Sigmoid colon (tissue), 7 donors: Measurements from ENCODE around the gene ARL4D. TPM values are rescaled to one million over a fixed set of nuclear protein-coding genes. Genes with fewer than 3 reads are reported as not detected.
"Not testable (repeated sequence)": the region's sequence is repeated elsewhere in the genome, so short reads cannot be mapped to it uniquely, and the experiment has no call there.

ENCODE experiments used
- DNase-seq: peaks from one replicate; pipeline ENCODE4 v3.0.0-alpha.2; 2019
- H3K27ac ChIP-seq, 4 donors: fragments of 200-600 bp; sonication (generic); one replicate each; pipeline ENCODE4 v1.5.1; 2016 to 2019; ENCODE audit warnings: mild to moderate bottlenecking in 1 of 4
- H3K27me3 ChIP-seq, 3 donors: fragments of 200-600 bp; sonication (generic); one replicate each; pipeline ENCODE4 v1.5.1; 2019; ENCODE audit warnings: mild to moderate bottlenecking in 1 of 3
- H3K36me3 ChIP-seq, 4 donors: fragments of 200-600 bp; sonication (generic); one replicate each; pipeline ENCODE4 v1.5.1; 2016 to 2019
- H3K4me1 ChIP-seq, 4 donors: fragments of 200-600 bp; sonication (generic); one replicate each; pipeline ENCODE4 v1.5.1; 2017 to 2019
- H3K4me3 ChIP-seq, 4 donors: fragments of 200-600 bp; sonication (generic); one replicate each; pipeline ENCODE4 v1.5.1; 2017 to 2019; ENCODE audit warnings: mild to moderate bottlenecking in 2 of 4, moderate library complexity in 1 of 4
- H3K9me3 ChIP-seq, 4 donors: fragments of 200-600 bp in 3 of 4; sonication (generic) in 3 of 4; one replicate each; pipeline versions ENCODE4 v1.5.1 to v1.6.1; 2013 to 2019
- CTCF ChIP-seq, 4 experiments: fragments of 450-650 bp in 3 of 4; fragments of 200-600 bp in 1 of 4; IDR thresholded peaks; one replicate each; pipeline ENCODE4 v1.5.1; 2016 to 2019; ENCODE audit warnings: antibody characterized with exemption in 4 of 4, mild to moderate bottlenecking in 3 of 4, moderate library complexity in 2 of 4
- EP300 ChIP-seq, 4 donors: sonication (generic); formaldehyde crosslinking; IDR thresholded peaks; one replicate each; pipeline ENCODE4 v1.6.1; 2017; ENCODE audit warnings: antibody characterized with exemption in 4 of 4
- POLR2A ChIP-seq, 2 donors: fragments of 450-650 bp; IDR thresholded peaks; one replicate each; pipeline ENCODE4 v1.6.1; 2016; ENCODE audit warnings: antibody characterized with exemption in 2 of 2, mild to moderate bottlenecking in 2 of 2, moderate library complexity in 2 of 2
- POLR2AphosphoS5 ChIP-seq, 4 donors: sonication (generic); formaldehyde crosslinking; IDR thresholded peaks; one replicate each; pipeline ENCODE4 v1.6.1; 2017; ENCODE audit warnings: antibody characterized with exemption in 4 of 4
- WGBS, 2 donors: extraction: QIAGEN DNeasy Blood & Tissue Kit; methylation state at CpG; one replicate each; pipeline ENCODE4 v1.1.7; 2013; 5-methylcytosine and 5-hydroxymethylcytosine counted together
- intact Hi-C: fragments of 100-400 bp; cut with DNase I; formaldehyde crosslinking; loops from one replicate; pipeline ENCODE4 v1.15.1; 2023
- polyA plus RNA-seq, 3 donors: library from polyadenylated mRNA; stranded (reverse); fragments of 200-250 nt; gene quantifications; one replicate each; pipeline ENCODE4 v1.2.3, GENCODE V29; 2013
- total RNA-seq, 4 donors: library from RNA; depleted of rRNA; stranded (reverse); fragments of >200 nt; gene quantifications; one replicate each; pipeline ENCODE4 v1.1.0, GENCODE V29; 2016
- donor health status: healthy with polysubstance abuse.
- donor health status: Bipolar disorder and iron deficiency.
- donor health status: healthy.

ARL4D gene
- total and polyA plus RNA-seq, 7 donors, result 1.4 to 52.1 (median 18.6) TPM

- intact Hi-C loops, result no loop called here
- no peak for TF ChIP-seq POLR2A (IDR thresholded peaks at IDR 0.05)
- peak in 3 of 4 donors; percentile 75 to 86 (median 82) for TF ChIP-seq EP300 (IDR thresholded peaks at IDR 0.05)
- no peak for TF ChIP-seq CTCF (IDR thresholded peaks at IDR 0.05)
- TF ChIP-seq POLR2AphosphoS5 (IDR thresholded peaks at IDR 0.05), result peak; percentile 74 to 91 (median 88)
- Histone ChIP-seq H3K36me3 (no peaks in the 10 kb centered on the region), H3K27ac (peak overlapping the region in 3 of 4 donors; percentile 99 to 100 (median 99)), H3K4me1 (peaks cover 0 to 41% (median 35%) of the 10 kb centered on the region in 4 donors), H3K27me3 (no peaks in the 10 kb centered on the region), H3K4me3 (peak overlapping the region in 2 of 4 donors; percentile 13 to 18), H3K9me3 (no peaks in the 10 kb centered on the region)
- DNase-seq, result peak; percentile 90
- 63 to 81% methylated on average over 11 of the region's 11 CpGs for WGBS, 2 donors
These were observed 26.4 kb upstream of the ARL4D start for GRCh38 chr17:43372273-43372911.

GRCh38 chr17:43373356-43373755, 25.4 kb upstream of the ARL4D start:
- WGBS, 2 donors, result 92 to 94% methylated on average over 4 of the region's 4 CpGs
- no peaks in the 10 kb centered on the region for H3K27me3 ChIP-seq
- no peak for TF ChIP-seq POLR2A (IDR thresholded peaks at IDR 0.05)
- no peak for TF ChIP-seq EP300 (IDR thresholded peaks at IDR 0.05)
- no peak for TF ChIP-seq POLR2AphosphoS5 (IDR thresholded peaks at IDR 0.05)
- TF ChIP-seq CTCF (IDR thresholded peaks at IDR 0.05), result no peak
- intact Hi-C loops, result no loop called here
- H3K4me1 ChIP-seq, result peaks cover 0 to 35% (median 31%) of the 10 kb centered on the region in 4 donors
- H3K36me3 ChIP-seq, result no peaks in the 10 kb centered on the region
- DNase-seq, result no peak
- no peak overlapping the region for H3K4me3 ChIP-seq
- H3K27ac ChIP-seq, result peak overlapping the region in 3 of 4 donors; percentile 99 to 100 (median 99)
- no peaks in the 10 kb centered on the region for H3K9me3 ChIP-seq

GRCh38 chr17:43375915-43376314, 22.9 kb upstream of the ARL4D start:
- intact Hi-C loops, H3K27me3 ChIP-seq, H3K4me3 ChIP-seq, H3K9me3 ChIP-seq, H3K36me3 ChIP-seq, DNase-seq, H3K27ac ChIP-seq: not testable (repeated sequence)
- H3K4me1 ChIP-seq, result peaks cover 0 to 17% (median 13%) of the 10 kb centered on the region in 4 donors
- WGBS, 2 donors, result 85 to 90% methylated on average over 4 of the region's 4 CpGs

DNA sequence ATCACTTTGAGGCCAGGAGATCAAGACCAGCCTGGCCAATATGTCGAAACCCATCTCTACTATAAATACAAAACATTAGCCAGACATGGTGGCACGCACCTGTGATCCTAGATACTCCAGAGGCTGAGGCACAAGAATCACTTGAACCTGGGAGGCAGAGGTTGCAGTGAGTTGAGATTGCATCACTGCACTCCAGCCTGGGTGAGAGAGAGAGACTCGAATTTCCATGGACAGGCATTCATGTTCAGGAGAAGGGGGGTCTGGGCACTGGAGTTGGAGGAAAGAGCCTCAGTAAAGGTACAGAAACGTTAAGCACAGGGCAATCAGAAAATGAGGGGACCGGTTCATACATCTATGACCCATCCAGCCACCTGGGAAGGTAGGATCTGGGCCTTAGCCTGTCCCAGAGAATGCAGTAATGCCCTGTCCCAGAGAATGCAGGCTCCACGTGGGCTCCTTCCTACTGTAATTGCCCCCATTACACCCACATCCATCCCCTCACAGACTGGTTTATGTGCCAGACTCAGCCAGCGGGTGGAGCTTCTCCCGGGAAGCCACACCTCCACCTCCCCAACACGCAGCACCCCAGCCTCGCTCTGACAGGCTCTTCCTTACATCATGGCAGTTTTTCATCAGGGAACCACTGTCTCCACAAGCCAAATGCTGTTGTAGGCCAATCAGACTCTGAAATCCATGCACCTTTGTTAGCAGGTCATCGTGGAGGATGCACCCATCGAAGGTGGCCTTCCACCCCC, 21.6 kb upstream of the ARL4D start:
- no peak for DNase-seq
- intact Hi-C loops, result no loop called here
- H3K27me3 ChIP-seq, result no peaks in the 10 kb centered on the region
- TF ChIP-seq CTCF (IDR thresholded peaks at IDR 0.05) (no peak), EP300 (IDR thresholded peaks at IDR 0.05) (no peak)
- peaks cover 0 to 9% (median 0%) of the 10 kb centered on the region in 4 donors for H3K9me3 ChIP-seq
- no peak overlapping the region for H3K4me3 ChIP-seq
- H3K27ac ChIP-seq, result no peak overlapping the region
- no peaks in the 10 kb centered on the region for H3K36me3 ChIP-seq
- WGBS, 2 donors, result 88 to 89% methylated on average over 12 of the region's 12 CpGs
- H3K4me1 ChIP-seq, result peaks cover 0 to 10% (median 8%) of the 10 kb centered on the region in 4 donors

- intact Hi-C loops, result no loop called here
- Histone ChIP-seq H3K9me3 (peaks cover 0 to 9% (median 0%) of the 10 kb centered on the region in 4 donors), H3K27ac (no peak overlapping the region), H3K4me1 (no peaks in the 10 kb centered on the region), H3K36me3 (no peaks in the 10 kb centered on the region), H3K4me3 (no peak overlapping the region), H3K27me3 (no peaks in the 10 kb centered on the region)
- no peak for TF ChIP-seq EP300 (IDR thresholded peaks at IDR 0.05)
- no peak for TF ChIP-seq POLR2AphosphoS5 (IDR thresholded peaks at IDR 0.05)
- TF ChIP-seq POLR2A (IDR thresholded peaks at IDR 0.05), result no peak
- no peak for TF ChIP-seq CTCF (IDR thresholded peaks at IDR 0.05)
- 95 to 97% methylated on average over 26 of the region's 26 CpGs for WGBS, 2 donors
- no peak for DNase-seq
These were observed 20.0 kb upstream of the ARL4D start for GRCh38 chr17:43378766-43379165.
